HG02623 (cell line): ENCODE measurements around the gene METTL2A.
A peak's percentile ranks its signal among the peaks of the same experiment; 100 is the strongest.
"Not testable (repeated sequence)": the region's sequence is repeated elsewhere in the genome, so short reads cannot be mapped to it uniquely, and the experiment has no call there.

Experiments
- ATAC-seq: cut with Tn5 transposase; IDR thresholded peaks from one replicate; pipeline ENCODE4 v1.9.1; 2021; ENCODE audit warnings: moderate library complexity; ENCODE audit not compliant: unreplicated experiment

The METTL2A gene

GRCh38 chr17:62470666-62471379 is 47.1 kb downstream of the METTL2A start:
- not testable (repeated sequence) for ATAC-seq

- ATAC-seq, result not testable (repeated sequence)
Observed at GRCh38 chr17:62471380-62471880, 47.7 kb downstream of the METTL2A start.

GRCh38 chr17:62473030-62473982 is 49.6 kb downstream of the METTL2A start:
- not testable (repeated sequence) for ATAC-seq

- ATAC-seq, result not testable (repeated sequence)
Observed at GRCh38 chr17:62477111-62477510, 53.4 kb downstream of the METTL2A start.

- peak; percentile 17 for ATAC-seq
Observed at GRCh38 chr17:62477718-62478408, 54.2 kb downstream of the METTL2A start.

- peak; percentile 68 for ATAC-seq
Observed at GRCh38 chr17:62478424-62478879, 54.8 kb downstream of the METTL2A start, which contains the start of gene TLK2. TSS of gene TLK2 (plus strand) at chr17:62478825. CDS start at chr17:62481126, 2,301 bp downstream.

GRCh38 chr17:62478880-62479638 is 55.4 kb downstream of the METTL2A start:
- ATAC-seq, result peak; percentile 22

- not testable (repeated sequence) for ATAC-seq
Observed at GRCh38 chr17:62479639-62480258, 56.1 kb downstream of the METTL2A start.

GRCh38 chr17:62482553-62482952 is 58.9 kb downstream of the METTL2A start:
- not testable (repeated sequence) for ATAC-seq

- not testable (repeated sequence) for ATAC-seq
Observed at GRCh38 chr17:62490990-62491389, 67.3 kb downstream of the METTL2A start.

GRCh38 chr17:62493049-62493655 is 69.5 kb downstream of the METTL2A start:
- ATAC-seq, result not testable (repeated sequence)

GRCh38 chr17:62494073-62494472 is 70.4 kb downstream of the METTL2A start:
- not testable (repeated sequence) for ATAC-seq

GRCh38 chr17:62496344-62496743 is 72.6 kb downstream of the METTL2A start:
- ATAC-seq, result not testable (repeated sequence)

GRCh38 chr17:62498796-62499195 is 75.1 kb downstream of the METTL2A start:
- ATAC-seq, result not testable (repeated sequence)
